ENCODE results near the gene PLEKHN1.

DNA sequence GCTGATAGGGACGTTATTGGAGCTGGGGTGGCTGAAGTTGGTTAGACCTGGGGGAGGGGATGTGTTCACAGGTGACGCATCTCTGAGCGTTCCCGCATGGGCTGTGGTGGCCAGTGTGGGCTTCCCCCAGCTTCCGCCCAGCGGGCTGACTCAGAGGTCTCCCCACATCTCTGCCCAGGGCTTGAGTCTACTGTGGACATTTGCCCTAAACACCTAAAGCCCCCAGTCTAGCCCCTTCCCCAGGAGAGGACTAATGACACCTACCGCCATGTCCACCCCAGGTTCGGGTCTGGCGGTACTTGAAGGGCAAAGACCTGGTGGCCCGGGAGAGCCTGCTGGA, 55.6 kb downstream of the PLEKHN1 start:
- TF ChIP-seq, protein P1, sequence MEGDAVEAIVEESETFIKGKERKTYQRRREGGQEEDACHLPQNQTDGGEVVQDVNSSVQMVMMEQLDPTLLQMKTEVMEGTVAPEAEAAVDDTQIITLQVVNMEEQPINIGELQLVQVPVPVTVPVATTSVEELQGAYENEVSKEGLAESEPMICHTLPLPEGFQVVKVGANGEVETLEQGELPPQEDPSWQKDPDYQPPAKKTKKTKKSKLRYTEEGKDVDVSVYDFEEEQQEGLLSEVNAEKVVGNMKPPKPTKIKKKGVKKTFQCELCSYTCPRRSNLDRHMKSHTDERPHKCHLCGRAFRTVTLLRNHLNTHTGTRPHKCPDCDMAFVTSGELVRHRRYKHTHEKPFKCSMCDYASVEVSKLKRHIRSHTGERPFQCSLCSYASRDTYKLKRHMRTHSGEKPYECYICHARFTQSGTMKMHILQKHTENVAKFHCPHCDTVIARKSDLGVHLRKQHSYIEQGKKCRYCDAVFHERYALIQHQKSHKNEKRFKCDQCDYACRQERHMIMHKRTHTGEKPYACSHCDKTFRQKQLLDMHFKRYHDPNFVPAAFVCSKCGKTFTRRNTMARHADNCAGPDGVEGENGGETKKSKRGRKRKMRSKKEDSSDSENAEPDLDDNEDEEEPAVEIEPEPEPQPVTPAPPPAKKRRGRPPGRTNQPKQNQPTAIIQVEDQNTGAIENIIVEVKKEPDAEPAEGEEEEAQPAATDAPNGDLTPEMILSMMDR (conservative IDR thresholded peaks at IDR 0.05) = no peak
- TF ChIP-seq ZFX (IDR thresholded peaks at IDR 0.05) = no peak

Measured in C4-2B (cell line).